T-helper 17 cell (primary cell): ENCODE results near the gene ARL8B. TPM values are rescaled to one million over a fixed set of nuclear protein-coding genes. Genes with fewer than 3 reads are reported as not detected.
A peak's percentile ranks its signal among the peaks of the same experiment; 100 is the strongest.
"Not testable (repeated sequence)": the region's sequence is repeated elsewhere in the genome, so short reads cannot be mapped to it uniquely, and the experiment has no call there.

ENCODE experiments used
- ATAC-seq: fragments of 150-1000 bp; cut with Tn5 transposase; 2 replicates; pipeline ENCODE4 v1.10.0; 2021; ENCODE audit warnings: mild to moderate bottlenecking, moderate library complexity
- DNase-seq, 3 donors: peaks; one replicate each; pipeline versions ENCODE4 v3.0.0 to v3.0.0-alpha.2; 2020 to 2021
- H3K9me3 ChIP-seq: one replicate; pipeline ENCODE4 v1.7.0; 2013; ENCODE audit warnings: low read length, mild to moderate bottlenecking; ENCODE audit not compliant: control insufficient read depth, poor library complexity, severe bottlenecking
- H3K27ac Mint-ChIP-seq: one replicate; pipeline ENCODE4 v1.8.0; 2022; ENCODE audit warnings: mild to moderate bottlenecking, moderate library complexity, mixed read lengths
- H3K27me3 Mint-ChIP-seq: one replicate; pipeline ENCODE4 v1.8.0; 2022; ENCODE audit warnings: mixed read lengths
- H3K36me3 Mint-ChIP-seq: one replicate; pipeline ENCODE4 v1.8.0; 2022; ENCODE audit warnings: low read depth, mixed read lengths
- H3K4me1 Mint-ChIP-seq: one replicate; pipeline ENCODE4 v1.8.0; 2022; ENCODE audit warnings: mild to moderate bottlenecking, mixed read lengths
- H3K4me3 Mint-ChIP-seq: one replicate; pipeline ENCODE4 v1.8.0; 2022; ENCODE audit warnings: mild to moderate bottlenecking, moderate library complexity, mixed read lengths
- total RNA-seq, 4 donors: library from RNA in 2 of 4; stranded (reverse) in 2 of 4; gene quantifications; one replicate each; pipeline ENCODE4 v1.2.3 and lab custom pipeline; 2022 to 2026

Gene ARL8B
- total RNA-seq, 2 donors from 2014 or later = 39.2 to 52.9 TPM

DNA sequence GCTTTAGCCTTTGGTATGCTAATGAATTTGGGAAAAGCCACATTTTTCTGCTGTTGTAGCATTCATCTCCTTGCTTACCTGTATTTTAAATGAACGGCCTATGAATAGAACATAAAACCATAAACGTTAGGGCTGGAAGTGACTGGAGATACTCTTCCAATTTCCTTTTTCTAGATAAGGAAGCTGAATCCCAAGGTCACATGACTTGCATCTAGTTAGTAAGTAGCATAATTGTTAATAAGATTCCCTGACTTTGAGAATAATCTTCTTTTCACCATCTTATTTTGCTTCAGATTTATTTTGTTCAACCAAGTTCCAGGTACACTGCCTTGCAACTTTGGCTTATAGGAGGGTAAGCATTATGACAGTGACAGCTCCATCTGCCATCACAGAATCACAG lies 44.8 kb downstream of the ARL8B start:
- Mint-ChIP-seq H3K27me3 (no peaks in the 10 kb centered on the region), H3K27ac (no peak overlapping the region), H3K4me1 (peaks cover 32% of the 10 kb centered on the region), H3K36me3 (no peaks in the 10 kb centered on the region), H3K4me3 (no peak overlapping the region)
- no peak for ATAC-seq
- no peak for DNase-seq
- H3K9me3 ChIP-seq = no peaks in the 10 kb centered on the region

DNA sequence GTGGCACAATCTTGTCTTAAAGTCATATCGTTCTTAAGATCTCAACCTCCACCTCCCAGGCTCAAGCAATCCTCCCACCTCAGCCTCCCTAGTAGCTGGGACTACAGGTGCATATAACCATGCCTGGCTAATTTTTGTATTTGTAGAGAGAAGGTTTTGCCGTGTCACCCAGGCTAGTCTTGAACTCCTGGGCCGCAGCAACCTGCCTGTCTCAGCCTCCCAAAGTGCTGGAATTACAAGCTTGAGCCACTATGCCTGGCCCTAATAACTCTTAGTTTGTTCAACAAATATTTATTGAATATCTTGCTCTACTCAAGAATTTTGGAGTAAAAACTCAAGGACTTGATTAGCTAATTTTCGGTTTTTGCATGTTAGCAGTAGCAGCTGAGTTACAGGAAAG lies 46.0 kb downstream of the ARL8B start:
- peaks cover 30% of the 10 kb centered on the region for H3K4me1 Mint-ChIP-seq
- H3K9me3 ChIP-seq = no peaks in the 10 kb centered on the region
- H3K4me3 Mint-ChIP-seq = no peak overlapping the region
- H3K27me3 Mint-ChIP-seq = no peaks in the 10 kb centered on the region
- no peak for ATAC-seq
- H3K27ac Mint-ChIP-seq = peak overlapping the region; percentile 29
- peaks cover 4% of the 10 kb centered on the region for H3K36me3 Mint-ChIP-seq
- DNase-seq = no peak

DNA sequence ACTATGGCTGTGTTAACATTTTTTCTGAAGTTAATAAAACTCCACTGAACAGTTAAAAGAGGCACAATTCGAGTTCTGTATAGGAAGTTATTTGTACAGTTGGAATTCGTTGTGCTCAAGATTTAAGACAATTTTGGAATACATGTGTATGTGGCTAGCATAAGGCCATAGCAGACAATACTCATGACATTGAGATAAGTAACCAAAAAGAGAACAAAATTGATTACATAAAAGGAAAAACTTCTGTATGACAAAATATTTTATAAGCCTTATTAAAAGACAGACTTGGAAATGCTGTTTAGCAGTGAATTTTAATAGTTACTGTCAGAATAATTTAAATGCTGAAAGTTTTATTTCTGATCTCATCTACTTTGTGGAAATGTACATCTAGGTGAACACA lies 47.7 kb downstream of the ARL8B start:
- DNase-seq (no peak), ATAC-seq (no peak)
- H3K36me3 Mint-ChIP-seq = peaks cover 4% of the 10 kb centered on the region
- no peaks in the 10 kb centered on the region for H3K27me3 Mint-ChIP-seq
- peak overlapping the region; percentile 62 for H3K27ac Mint-ChIP-seq
- H3K4me3 Mint-ChIP-seq = no peak overlapping the region
- peaks cover 23% of the 10 kb centered on the region for H3K4me1 Mint-ChIP-seq
- H3K9me3 ChIP-seq = no peaks in the 10 kb centered on the region

DNA sequence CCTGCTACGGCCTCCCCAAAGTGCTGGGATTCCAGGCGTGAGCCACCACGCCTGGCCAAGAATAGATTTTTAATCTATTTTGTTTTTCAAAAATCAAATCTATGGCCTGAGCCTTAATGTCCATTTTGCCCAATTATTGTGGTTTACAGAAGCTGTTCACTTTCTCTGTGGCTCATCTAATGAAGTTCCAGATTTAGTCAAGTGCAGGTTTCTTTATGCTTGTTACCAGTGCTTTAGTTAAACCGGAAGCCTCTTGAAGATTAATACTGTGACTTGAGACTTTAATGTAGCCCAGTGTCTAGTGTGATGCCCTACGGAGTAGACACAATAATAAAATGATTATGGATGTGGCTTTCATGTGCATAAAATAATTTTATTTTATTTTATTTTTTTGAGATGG lies 48.9 kb downstream of the ARL8B start:
- peaks cover 17% of the 10 kb centered on the region for H3K4me1 Mint-ChIP-seq
- H3K27me3 Mint-ChIP-seq = no peaks in the 10 kb centered on the region

DNA sequence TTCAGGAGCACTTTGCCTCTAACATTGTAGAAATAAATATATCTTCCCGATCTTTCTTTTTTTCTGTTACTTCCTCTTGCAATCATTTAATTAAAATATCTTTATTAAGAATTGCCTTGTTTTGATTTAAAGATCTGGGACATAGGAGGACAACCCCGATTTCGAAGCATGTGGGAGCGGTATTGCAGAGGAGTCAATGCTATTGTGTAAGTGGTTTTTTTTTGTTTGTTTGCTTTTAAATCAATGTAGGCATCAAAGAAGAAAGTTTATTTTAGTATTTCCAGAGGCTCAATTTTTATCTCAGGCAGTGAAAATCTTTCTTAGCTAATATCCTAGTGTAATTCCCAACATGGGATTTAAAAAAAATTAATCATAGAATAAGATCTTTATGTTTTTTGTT lies 49.9 kb downstream of the ARL8B start:
- H3K9me3 ChIP-seq = no peaks in the 10 kb centered on the region
- Mint-ChIP-seq H3K27me3 (no peaks in the 10 kb centered on the region), H3K4me1 (peaks cover 13% of the 10 kb centered on the region), H3K36me3 (peaks cover 7% of the 10 kb centered on the region), H3K4me3 (no peak overlapping the region), H3K27ac (no peak overlapping the region)
- DNase-seq (no peak), ATAC-seq (no peak)

More for the DNA sequence above, 48.9 kb downstream of the ARL8B start:
- H3K27ac Mint-ChIP-seq = peak overlapping the region; percentile 16
- H3K9me3 ChIP-seq = no peaks in the 10 kb centered on the region
- no peak for ATAC-seq
- DNase-seq = no peak
- H3K4me3 Mint-ChIP-seq = no peak overlapping the region
- peaks cover 7% of the 10 kb centered on the region for H3K36me3 Mint-ChIP-seq

DNA sequence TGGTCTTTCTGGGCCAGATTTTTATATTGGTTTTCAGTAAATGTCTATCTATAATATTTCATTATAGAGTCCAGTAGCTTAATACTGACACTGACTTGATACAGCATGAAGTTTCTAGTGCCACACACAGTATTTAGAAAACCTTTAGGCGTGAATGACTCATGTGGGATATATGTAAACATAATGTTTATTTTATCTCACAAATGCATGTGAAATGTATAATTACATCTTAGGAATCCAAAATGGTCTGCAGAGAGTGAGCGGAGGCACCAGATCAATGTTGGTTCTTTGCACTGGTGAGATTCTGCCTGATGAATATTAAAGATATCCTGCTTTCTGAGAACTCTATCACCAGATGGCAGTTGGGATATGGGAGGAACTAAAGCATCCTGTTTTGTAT lies 56.9 kb downstream of the ARL8B start:
- not testable (repeated sequence) for DNase-seq, H3K36me3 Mint-ChIP-seq, H3K27me3 Mint-ChIP-seq, H3K9me3 ChIP-seq, ATAC-seq, H3K4me3 Mint-ChIP-seq
- peak overlapping the region; percentile 49 for H3K27ac Mint-ChIP-seq
- peaks cover 12% of the 10 kb centered on the region for H3K4me1 Mint-ChIP-seq

DNA sequence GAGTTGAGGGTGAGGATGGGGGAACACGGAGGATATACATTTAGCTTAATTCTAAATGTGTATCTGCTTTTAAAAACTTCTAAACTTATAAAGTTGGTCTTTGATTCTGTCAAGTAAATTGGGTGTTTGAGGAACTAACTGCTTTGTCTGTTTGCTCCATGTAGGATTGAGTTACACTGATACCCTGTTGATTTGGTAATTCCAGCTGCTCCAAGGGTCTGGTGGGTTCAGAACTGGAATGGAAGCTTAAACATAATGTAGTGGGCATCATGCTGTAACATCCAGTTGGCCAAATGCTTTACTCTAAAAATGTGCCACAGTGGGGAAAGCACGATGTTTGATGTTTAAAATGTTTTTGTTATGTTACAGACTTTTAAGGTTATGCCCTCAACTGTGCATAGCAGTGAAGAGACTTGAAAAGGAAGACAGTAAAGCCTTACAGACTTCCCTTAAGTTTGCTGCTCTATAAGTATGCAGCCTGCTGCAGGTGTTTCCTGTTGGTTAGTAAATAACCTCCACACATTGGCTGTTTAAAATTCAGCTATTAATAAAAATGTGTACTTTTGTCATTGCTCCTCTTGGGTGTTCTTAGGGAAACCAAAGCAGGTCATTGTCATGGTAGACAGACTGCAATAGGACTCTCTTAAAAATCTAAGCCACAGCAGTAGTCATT lies 59.5 kb downstream of the ARL8B start:
- DNase-seq (no peak), ATAC-seq (peak; percentile 85)
- Mint-ChIP-seq H3K4me1 (peaks cover 18% of the 10 kb centered on the region), H3K36me3 (peaks cover 3% of the 10 kb centered on the region), H3K27ac (peak overlapping the region; percentile 60), H3K4me3 (no peak overlapping the region), H3K27me3 (no peaks in the 10 kb centered on the region)
- no peaks in the 10 kb centered on the region for H3K9me3 ChIP-seq

DNA sequence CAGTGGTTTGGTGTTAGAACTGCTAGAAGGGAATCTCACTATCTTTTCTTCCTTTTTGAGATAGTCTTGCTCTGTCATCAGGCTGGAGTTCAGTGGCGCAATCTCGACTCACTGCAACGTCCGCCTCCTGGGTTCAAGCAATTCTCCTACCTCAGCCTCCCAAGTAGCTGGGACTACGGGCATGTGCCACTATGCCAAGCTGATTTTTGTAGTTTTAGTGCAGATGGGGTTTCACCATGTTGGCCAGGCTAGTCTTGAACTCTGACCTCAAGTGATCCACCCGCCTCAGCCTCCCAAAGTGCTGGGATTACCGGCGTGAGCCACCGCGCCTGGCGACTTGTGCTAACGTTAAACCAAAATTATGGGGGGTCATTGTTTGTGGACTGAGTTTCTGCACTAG lies 61.6 kb downstream of the ARL8B start:
- H3K9me3 ChIP-seq, H3K36me3 Mint-ChIP-seq, H3K27me3 Mint-ChIP-seq, ATAC-seq, H3K4me3 Mint-ChIP-seq, H3K27ac Mint-ChIP-seq, DNase-seq: not testable (repeated sequence)
- peaks cover 21% of the 10 kb centered on the region for H3K4me1 Mint-ChIP-seq

DNA sequence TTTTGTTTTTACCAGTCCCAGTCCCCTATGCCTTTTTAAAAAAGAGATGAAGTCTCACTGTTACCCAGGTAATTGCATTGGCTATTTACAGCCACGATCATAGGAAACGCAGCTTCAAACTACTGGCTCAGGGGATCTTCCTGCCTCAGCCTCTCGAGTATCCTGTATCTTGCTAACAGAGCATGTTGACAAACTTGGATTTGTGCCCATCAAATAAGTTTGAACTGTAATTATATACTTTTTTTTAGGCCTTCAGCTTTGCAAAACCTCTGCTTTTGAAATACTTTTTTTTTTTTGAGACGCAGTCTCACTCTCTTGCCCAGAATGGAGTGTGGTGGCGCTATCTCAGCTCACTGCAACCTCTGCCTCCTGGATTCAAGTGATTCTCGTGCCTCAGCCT lies 62.4 kb downstream of the ARL8B start:
- H3K36me3 Mint-ChIP-seq = peaks cover 3% of the 10 kb centered on the region
- no peak for ATAC-seq
- no peaks in the 10 kb centered on the region for H3K27me3 Mint-ChIP-seq
- no peak overlapping the region for H3K27ac Mint-ChIP-seq
- DNase-seq = no peak
- H3K4me1 Mint-ChIP-seq = peaks cover 25% of the 10 kb centered on the region
- no peak overlapping the region for H3K4me3 Mint-ChIP-seq
- H3K9me3 ChIP-seq = no peaks in the 10 kb centered on the region

DNA sequence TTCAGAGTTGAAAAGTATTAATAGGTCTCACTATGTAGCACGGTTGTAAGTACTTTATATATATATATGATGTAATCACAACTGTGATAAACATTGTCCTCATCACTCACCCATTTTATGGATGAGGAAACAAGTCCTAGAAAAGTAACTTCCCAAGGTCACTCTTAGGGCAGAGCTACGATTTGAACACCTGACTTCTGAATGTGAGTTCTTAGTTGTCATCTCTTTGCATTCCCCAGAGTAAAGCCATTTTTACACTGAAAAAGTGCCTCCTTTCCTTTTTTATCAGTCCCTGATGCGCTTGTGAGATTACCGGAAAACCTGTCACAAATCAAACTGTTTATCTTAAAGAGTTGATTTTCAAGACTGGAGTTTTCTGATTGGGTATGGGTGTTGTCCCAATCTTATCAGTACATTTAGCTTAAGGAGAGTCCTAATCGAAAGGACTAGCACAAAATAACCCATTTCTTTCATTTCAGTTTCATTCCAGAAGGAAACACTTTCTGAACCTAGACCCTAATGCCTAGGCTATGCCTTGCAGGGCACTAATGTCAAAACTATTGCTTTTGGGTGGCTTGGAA lies 63.1 kb downstream of the ARL8B start:
- H3K36me3 Mint-ChIP-seq = peaks cover 5% of the 10 kb centered on the region
- DNase-seq = no peak
- peaks cover 28% of the 10 kb centered on the region for H3K4me1 Mint-ChIP-seq
- no peaks in the 10 kb centered on the region for H3K9me3 ChIP-seq
- no peak overlapping the region for H3K4me3 Mint-ChIP-seq
- H3K27me3 Mint-ChIP-seq = no peaks in the 10 kb centered on the region
- ATAC-seq = no peak
- no peak overlapping the region for H3K27ac Mint-ChIP-seq

DNA sequence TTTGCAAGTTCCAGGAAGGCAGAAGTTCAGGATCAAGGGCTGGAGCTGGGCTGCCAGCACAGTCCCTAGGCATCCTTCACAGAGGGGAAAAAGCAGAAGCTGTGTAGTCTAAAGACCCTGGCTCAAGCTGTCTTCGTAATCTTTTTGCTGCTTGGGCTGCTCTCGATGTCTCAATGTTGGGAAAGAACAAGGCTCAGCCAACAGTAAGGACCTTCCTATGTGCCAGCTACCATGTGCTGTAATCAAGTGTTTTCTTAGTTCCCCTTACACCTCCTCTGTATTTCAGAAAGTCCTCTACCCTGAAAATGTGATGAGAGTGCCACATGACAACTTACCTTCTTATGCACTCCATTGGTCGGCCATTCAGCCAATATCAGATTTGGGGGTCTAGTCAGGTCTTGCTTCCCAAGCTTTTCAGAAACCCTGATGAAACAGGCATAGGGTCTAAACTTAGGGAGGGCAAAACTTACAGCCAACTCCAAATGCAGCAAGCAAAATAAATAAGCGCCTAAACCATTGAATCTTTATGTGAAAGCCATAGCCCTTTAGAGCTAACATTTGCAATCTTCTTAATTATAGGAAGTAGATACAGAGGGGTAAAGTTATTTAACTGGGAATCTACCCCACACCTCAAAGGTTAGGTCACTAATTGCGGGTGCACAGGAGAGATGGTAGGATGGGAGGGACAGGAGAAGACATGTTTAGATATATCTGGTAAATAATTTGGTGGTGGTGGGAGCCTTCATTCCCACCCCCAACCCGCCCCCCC lies 64.2 kb downstream of the ARL8B start:
- no peaks in the 10 kb centered on the region for H3K9me3 ChIP-seq
- no peak for ATAC-seq
- Mint-ChIP-seq H3K36me3 (peaks cover 8% of the 10 kb centered on the region), H3K4me1 (peaks cover 30% of the 10 kb centered on the region), H3K27ac (peak overlapping the region; percentile 34), H3K27me3 (no peaks in the 10 kb centered on the region), H3K4me3 (peak overlapping the region; percentile 98)
- no peak for DNase-seq

DNA sequence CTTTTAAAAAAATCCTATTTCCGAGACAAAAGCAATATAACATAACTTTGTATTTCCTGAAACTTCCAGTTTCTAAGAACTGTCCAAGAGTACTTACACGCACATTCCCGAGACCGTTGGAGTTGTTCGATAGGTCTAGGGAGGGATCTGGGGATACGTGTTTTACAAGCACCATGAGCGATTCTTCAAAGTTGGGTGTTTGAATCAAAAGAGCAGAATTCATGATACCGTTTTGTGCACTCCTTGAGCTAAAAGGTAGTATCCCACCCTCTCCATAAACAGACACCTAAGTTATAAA lies 64.7 kb downstream of the ARL8B start:
- Mint-ChIP-seq H3K4me3 (peak overlapping the region; percentile 98), H3K36me3 (peaks cover 8% of the 10 kb centered on the region), H3K4me1 (peaks cover 30% of the 10 kb centered on the region), H3K27ac (peak overlapping the region; percentile 98), H3K27me3 (no peaks in the 10 kb centered on the region)
- no peaks in the 10 kb centered on the region for H3K9me3 ChIP-seq
- ATAC-seq = no peak
- no peak for DNase-seq

DNA sequence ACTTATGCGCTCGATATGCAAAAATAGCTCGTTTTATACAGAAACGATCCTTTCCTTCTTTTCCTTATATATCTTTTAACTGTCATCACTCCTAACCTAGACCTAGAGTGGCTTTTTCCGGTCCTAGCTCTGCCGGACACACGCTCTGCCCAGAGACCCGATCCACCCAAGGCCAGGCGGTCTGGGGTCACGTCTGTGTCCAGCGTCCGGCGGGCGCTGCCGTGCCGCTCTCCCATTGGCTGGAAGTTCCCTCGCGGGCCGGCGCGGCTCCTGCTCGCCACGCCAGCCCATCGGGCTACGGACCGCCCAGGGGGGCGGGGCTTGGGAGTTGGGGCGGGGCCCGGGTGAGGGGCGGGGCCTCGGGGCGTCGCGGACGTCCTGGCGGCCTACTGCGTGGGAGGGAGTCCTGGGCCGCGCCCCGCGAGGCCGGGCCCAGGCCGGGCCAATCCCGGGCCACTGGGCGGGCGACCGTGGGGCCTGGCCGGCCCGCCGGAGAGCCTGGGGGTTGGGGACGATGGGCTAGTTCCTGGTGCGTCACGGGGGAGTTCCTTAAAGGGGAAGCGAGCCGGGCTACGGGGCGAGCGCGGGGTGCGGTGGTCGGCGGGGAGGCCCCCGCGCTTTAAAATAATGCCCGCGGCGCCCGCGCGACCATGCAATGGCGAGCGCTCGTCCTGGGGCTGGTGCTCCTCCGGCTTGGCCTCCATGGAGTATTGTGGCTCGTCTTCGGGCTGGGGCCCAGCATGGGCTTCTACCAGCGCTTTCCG lies 65.2 kb downstream of the ARL8B start, which contains the start of gene EDEM1:
EDEM1 (plus strand) TSS at position 552 of the 764 bp plus-strand sequence; CDS start at position 651, 99 bp downstream.
- no peaks in the 10 kb centered on the region for H3K9me3 ChIP-seq
- peak; percentile 92 to 95 (median 94) for DNase-seq
- Mint-ChIP-seq H3K4me1 (peaks cover 34% of the 10 kb centered on the region), H3K36me3 (peaks cover 10% of the 10 kb centered on the region), H3K4me3 (peak within 1 kb of the TSS; percentile 98), H3K27me3 (no peaks in the 10 kb centered on the region), H3K27ac (peak within 1 kb of the TSS; percentile 98)
- ATAC-seq = peak; percentile 91
